ENCODE results near the gene GAD1. TPM values are rescaled to one million over a fixed set of nuclear protein-coding genes. Genes with fewer than 3 reads are reported as not detected.

The GAD1 gene
- total and polyA plus RNA-seq, 2 donors (not counting 3 experiments of a cell fraction or from before 2014, with no cell fraction given) = 0.60 to 0.62 TPM

GRCh38 chr2:170779304-170779703 lies 37.4 kb upstream of the GAD1 start:
- Histone ChIP-seq H3K9me3 (replicated peaks; ENCODE audit: control insufficient read depth, insufficient read depth, low read length) (no peaks in the 10 kb centered on the region), H3K4me2 (ENCODE audit: insufficient read depth, low read length) (no peak overlapping the region), H3K4me3 (replicated peaks in 1 of 3; ENCODE audit: insufficient read depth in 1 of 3, low read depth in 1 of 3, low read length in 3 of 3) (no peak overlapping the region), H3K9ac (replicated peaks; ENCODE audit: extremely low read depth, insufficient read depth, low read length) (no peak overlapping the region), H3K4me1 (ENCODE audit: control insufficient read depth, extremely low read depth, insufficient read depth, low read length) (no peaks in the 10 kb centered on the region), H3K27me3 (ENCODE audit: control insufficient read depth in 2 of 2, insufficient read depth in 2 of 2, low read length in 2 of 2) (peaks cover 4 to 25% of the 10 kb centered on the region in 2 experiments), H4K20me1 (replicated peaks; ENCODE audit: control insufficient read depth, extremely low read depth, insufficient read depth, low read length) (no peaks in the 10 kb centered on the region), H3K27ac (ENCODE audit: insufficient read depth, low read depth, low read length) (no peak overlapping the region), H2AFZ (ENCODE audit: low read depth, low read length) (no peak overlapping the region), H3K79me2 (ENCODE audit: control insufficient read depth, insufficient read depth, low read length) (no peaks in the 10 kb centered on the region), H3K9me1 (replicated peaks; ENCODE audit: control insufficient read depth, extremely low read depth, insufficient read depth, low read length) (no peaks in the 10 kb centered on the region), H3K36me3 (ENCODE audit: control insufficient read depth in 2 of 2, extremely low read depth in 1 of 2, insufficient read depth in 2 of 2, low read length in 2 of 2) (no peaks in the 10 kb centered on the region)
- TF ChIP-seq CTCF (IDR thresholded peaks at IDR 0.05; ENCODE audit: extremely low read depth in 1 of 2, insufficient read depth in 1 of 2, low read depth in 1 of 2, low read length in 2 of 2) (no peak), GATA2 (IDR thresholded peaks at IDR 0.05; ENCODE audit: insufficient read depth, insufficient read length, low read depth, low read length) (no peak), MAX (IDR thresholded peaks at IDR 0.05; ENCODE audit: insufficient read depth, insufficient read length) (no peak), FOS (IDR thresholded peaks at IDR 0.05; ENCODE audit: borderline replicate concordance, insufficient read depth, low read length) (no peak), POLR2AphosphoS5 (IDR thresholded peaks at IDR 0.05; ENCODE audit: insufficient read depth, low read depth, low read length) (no peak), POLR2A (IDR thresholded peaks at IDR 0.05; ENCODE audit: low read depth, low read length) (no peak), JUN (IDR thresholded peaks at IDR 0.05; ENCODE audit: borderline replicate concordance, insufficient read depth, insufficient read length, low read depth) (no peak), MYC (IDR thresholded peaks at IDR 0.05; ENCODE audit: low read depth, low read length) (no peak), EZH2 (IDR thresholded peaks at IDR 0.05; ENCODE audit: borderline replicate concordance, low read depth, low read length, severe bottlenecking) (no peak)
- FAIRE-seq (no peak), DNase-seq (ENCODE audit: low read depth, low spot score) (no peak)
- ChIA-PET CTCF (interaction anchor here (0.6 to 1.3 kb wide), 3 partner anchors 17 to 436 kb away, joined by 3 read pairs; no protein-coding TSS in a partner anchor), POLR2A (no interaction called here)
- no TSS peak for BruUV-seq (replicated peaks)
- intact Hi-C loops (cut with micrococcal nuclease) (no loop called here), dilution Hi-C loops (cut with MboI; ENCODE audit: extremely low pct_ligation_motif_present, low sequenced_read_pairs) (no loop called here)
